Common myeloid progenitor, CD34-positive (primary cell): ENCODE data around the gene IQCE.
"Not testable (repeated sequence)": the region's sequence is repeated elsewhere in the genome, so short reads cannot be mapped to it uniquely, and the experiment has no call there.

Experiments
- CTCF ChIA-PET: fragments of 350-600 bp; sonication (Branson Sonifier 250); formaldehyde crosslinking; loops from one replicate; lab custom pipeline; 2021; ENCODE audit warnings: antibody characterized with exemption; lab: Charles Lee
- POLR2A ChIA-PET: fragments of 350-600 bp; sonication (Branson Sonifier 250); formaldehyde crosslinking; loops from one replicate; lab custom pipeline; 2021; ENCODE audit warnings: antibody characterized with exemption; lab: Charles Lee
- DNase-seq, 3 donors: peaks; one replicate each; pipeline versions ENCODE4 v3.0.0 to v3.0.0-alpha.2; 2013
- H3K27ac ChIP-seq, 2 experiments: 1 replicate in 1 of 2; 2 replicates in 1 of 2; pipeline ENCODE4 v1.7.0; 2013; ENCODE audit warnings: inconsistent platforms in 2 of 2, low read length in 2 of 2, mild to moderate bottlenecking in 2 of 2, low read depth in 1 of 2, moderate library complexity in 1 of 2; ENCODE audit not compliant: severe bottlenecking in 2 of 2, insufficient read depth in 1 of 2, poor library complexity in 1 of 2
- H3K27me3 ChIP-seq, 5 experiments: replicated peaks in 2 of 5; 1 replicate in 3 of 5; 2 replicates in 2 of 5; pipeline versions ENCODE4 v1.6.1 to v1.7.0; 2013; ENCODE audit warnings: low read length in 4 of 5, mild to moderate bottlenecking in 2 of 5, moderate library complexity in 2 of 5, inconsistent platforms in 1 of 5; ENCODE audit not compliant: insufficient read depth in 5 of 5, control insufficient read depth in 4 of 5
- H3K36me3 ChIP-seq, 4 experiments: 1 replicate in 2 of 4; 2 replicates in 2 of 4; pipeline versions ENCODE4 v1.6.1 to v1.7.0; 2013; ENCODE audit warnings: low read length in 3 of 4, control low read depth in 1 of 4, mild to moderate bottlenecking in 1 of 4; ENCODE audit not compliant: control insufficient read depth in 4 of 4, insufficient read depth in 4 of 4
- H3K4me1 ChIP-seq, 4 experiments: 1 replicate in 3 of 4; 2 replicates in 1 of 4; pipeline versions ENCODE4 v1.6.1 to v1.7.1; 2013; ENCODE audit warnings: low read length in 3 of 4, mild to moderate bottlenecking in 3 of 4, control low read depth in 1 of 4, inconsistent platforms in 1 of 4, moderate library complexity in 1 of 4; ENCODE audit not compliant: control insufficient read depth in 4 of 4, insufficient read depth in 4 of 4; ENCODE audit errors: control extremely low read depth in 1 of 4
- H3K4me3 ChIP-seq, 7 experiments: 1 replicate in 4 of 7; 2 replicates in 3 of 7; pipeline versions ENCODE4 v1.5.1 to v1.7.0; 2013; ENCODE audit warnings: mild to moderate bottlenecking in 7 of 7, low read length in 6 of 7, moderate library complexity in 6 of 7, inconsistent platforms in 2 of 7, low read depth in 2 of 7, control low read depth in 1 of 7; ENCODE audit not compliant: insufficient read depth in 4 of 7, control insufficient read depth in 1 of 7; ENCODE audit errors: extremely low read depth in 1 of 7
- H3K9me3 ChIP-seq, 5 experiments: 1 replicate in 4 of 5; 2 replicates in 1 of 5; pipeline versions ENCODE4 v1.6.1 to v1.7.1; 2013; ENCODE audit warnings: low read length in 4 of 5, mild to moderate bottlenecking in 2 of 5, inconsistent platforms in 1 of 5, low read depth in 1 of 5, moderate library complexity in 1 of 5; ENCODE audit not compliant: control insufficient read depth in 4 of 5, insufficient read depth in 2 of 5; ENCODE audit errors: control extremely low read depth in 1 of 5
- WGBS: methylation state at CpG from one replicate; pipeline ENCODE4 v1.1.5; 2013; ENCODE audit not compliant: insufficient coverage; 5-methylcytosine and 5-hydroxymethylcytosine counted together

Gene IQCE

DNA sequence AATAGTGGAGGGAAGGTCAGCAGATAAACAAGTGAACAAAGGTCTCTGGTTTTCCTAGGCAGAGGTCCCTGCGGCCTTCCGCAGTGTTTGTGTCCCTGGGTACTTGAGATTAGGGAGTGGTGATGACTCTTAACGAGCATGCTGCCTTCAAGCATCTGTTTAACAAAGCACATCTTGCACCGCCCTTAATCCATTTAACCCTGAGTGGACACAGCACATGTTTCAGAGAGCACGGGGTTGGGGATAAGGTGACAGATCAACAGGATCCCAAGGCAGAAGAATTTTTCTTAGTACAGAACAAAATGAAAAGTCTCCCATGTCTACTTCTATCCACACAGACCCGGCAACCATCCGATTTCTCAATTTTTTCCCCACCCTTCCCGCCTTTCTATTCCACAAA is 25.2 kb upstream of the IQCE start:
- CTCF ChIA-PET, H3K9me3 ChIP-seq, H3K27ac ChIP-seq, DNase-seq, H3K27me3 ChIP-seq, H3K36me3 ChIP-seq, H3K4me3 ChIP-seq, POLR2A ChIA-PET: not testable (repeated sequence)
- H3K4me1 ChIP-seq = peaks cover under 1 to 31% (median 29%) of the 10 kb centered on the region in 4 experiments
- no CpG with 5 or more reads among the region's 8 CpGs for WGBS

- H3K27me3 ChIP-seq, CTCF ChIA-PET, H3K9me3 ChIP-seq, H3K27ac ChIP-seq, H3K4me3 ChIP-seq, DNase-seq, POLR2A ChIA-PET: not testable (repeated sequence)
- WGBS = no CpG with 5 or more reads among the region's 34 CpGs
- Histone ChIP-seq H3K36me3 (peaks cover 5 to 16% (median 13%) of the 10 kb centered on the region in 4 experiments), H3K4me1 (peaks cover 0 to 25% (median 23%) of the 10 kb centered on the region in 4 experiments)
Measured at GRCh38 chr7:2534214-2534613, 24.6 kb upstream of the IQCE start.

- CTCF ChIA-PET, H3K27me3 ChIP-seq, H3K4me3 ChIP-seq, H3K4me1 ChIP-seq, H3K27ac ChIP-seq, DNase-seq, H3K9me3 ChIP-seq: not testable (repeated sequence)
- peaks cover 5 to 30% (median 22%) of the 10 kb centered on the region in 4 experiments for H3K36me3 ChIP-seq
- no CpG with 5 or more reads among the region's 19 CpGs for WGBS
- POLR2A ChIA-PET = interaction anchor here (0.6 kb wide), 1 partner anchor 965 kb away, joined by 4 read pairs; no protein-coding TSS in a partner anchor
Measured at GRCh38 chr7:2535872-2536627, 22.7 kb upstream of the IQCE start.

- H3K4me1 ChIP-seq = no peaks in the 10 kb centered on the region
- no peak overlapping the region for H3K27ac ChIP-seq
- CTCF ChIA-PET = no interaction called here
- no peaks in the 10 kb centered on the region for H3K9me3 ChIP-seq
- 91% methylated on average over 39 of the region's 47 CpGs for WGBS
- no peak for DNase-seq
- H3K27me3 ChIP-seq = no peaks in the 10 kb centered on the region
- POLR2A ChIA-PET = no interaction called here
- peaks cover 7 to 52% (median 40%) of the 10 kb centered on the region in 4 experiments for H3K36me3 ChIP-seq
- no peak overlapping the region for H3K4me3 ChIP-seq
Measured at GRCh38 chr7:2537981-2538851, 20.6 kb upstream of the IQCE start.

DNA sequence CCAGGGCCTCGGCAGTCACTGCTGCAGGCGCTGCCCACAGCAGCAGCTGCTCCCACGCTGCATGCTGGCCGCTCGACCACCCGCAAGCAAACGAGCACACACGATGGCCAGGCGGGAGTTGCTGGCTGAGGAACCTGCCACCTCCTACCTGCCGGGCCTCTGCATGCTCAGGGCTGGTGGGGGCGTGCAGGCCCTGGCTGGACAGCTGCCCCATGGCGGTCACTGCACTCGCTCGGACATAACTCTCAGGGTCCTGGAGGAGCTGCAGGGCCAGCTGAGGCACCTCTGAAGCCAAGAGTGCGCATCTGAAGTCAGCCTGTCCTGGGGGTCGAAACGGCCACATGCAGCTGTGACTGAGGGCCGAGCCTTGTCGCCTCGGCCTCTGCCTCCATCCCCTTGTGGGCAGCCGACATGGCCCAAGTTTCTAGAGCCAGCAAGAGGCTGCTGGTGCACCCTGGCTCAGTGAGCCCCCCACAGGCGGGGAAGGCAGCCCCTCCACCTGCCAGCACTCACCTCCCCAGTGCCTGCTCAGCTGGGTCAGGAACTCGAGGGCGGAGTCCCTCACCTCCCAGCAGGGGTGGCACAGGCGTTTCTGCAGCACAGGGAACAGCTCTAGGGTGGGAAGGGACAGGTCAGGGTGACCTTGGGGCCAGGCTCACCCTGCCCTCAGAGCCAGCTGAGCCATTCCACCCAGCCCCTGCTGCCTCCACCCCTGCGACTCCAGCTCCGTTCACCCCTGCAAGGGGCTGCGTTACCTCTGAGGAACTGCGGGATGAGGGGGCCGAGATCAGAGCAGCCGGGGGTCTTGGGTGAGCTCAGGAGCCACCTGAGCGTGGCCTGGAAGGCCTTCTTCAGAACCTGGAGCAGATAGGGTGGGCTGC is 19.5 kb upstream of the IQCE start:
- ChIA-PET CTCF (interaction anchor here (0.9 to 1.5 kb wide), 6 partner anchors 9 to 89 kb away, joined by 3 to 6 read pairs (median 4); no protein-coding TSS in a partner anchor), POLR2A (no interaction called here)
- no peaks in the 10 kb centered on the region for H3K4me1 ChIP-seq
- H3K4me3 ChIP-seq = no peak overlapping the region
- H3K36me3 ChIP-seq = peaks cover 7 to 61% (median 47%) of the 10 kb centered on the region in 4 experiments
- H3K27ac ChIP-seq = no peak overlapping the region
- no peaks in the 10 kb centered on the region for H3K9me3 ChIP-seq
- no peak for DNase-seq
- 96% methylated on average over 31 of the region's 32 CpGs for WGBS
- H3K27me3 ChIP-seq = no peaks in the 10 kb centered on the region

- H3K27me3 ChIP-seq = no peaks in the 10 kb centered on the region
- DNase-seq = no peak
- no peaks in the 10 kb centered on the region for H3K9me3 ChIP-seq
- POLR2A ChIA-PET = no interaction called here
- CTCF ChIA-PET = interaction anchor here (1.0 to 1.5 kb wide), 5 partner anchors 10 to 90 kb away, joined by 3 to 6 read pairs (median 4); no protein-coding TSS in a partner anchor
- peaks cover 7 to 68% (median 53%) of the 10 kb centered on the region in 4 experiments for H3K36me3 ChIP-seq
- WGBS = 96% methylated on average over 6 of the region's 7 CpGs
- no peak overlapping the region for H3K4me3 ChIP-seq
- H3K4me1 ChIP-seq = no peaks in the 10 kb centered on the region
- H3K27ac ChIP-seq = no peak overlapping the region
Measured at GRCh38 chr7:2540133-2540532, 18.6 kb upstream of the IQCE start.
